GM18870 (cell line): Measurements from ENCODE around the gene INHBE.
"Not testable (repeated sequence)": the region's sequence is repeated elsewhere in the genome, so short reads cannot be mapped to it uniquely, and the experiment has no call there.

ENCODE experiments used
- ATAC-seq: cut with Tn5 transposase; IDR thresholded peaks from one replicate; pipeline ENCODE4 v1.9.1; 2021; ENCODE audit warnings: moderate library complexity; ENCODE audit not compliant: unreplicated experiment

INHBE gene

DNA sequence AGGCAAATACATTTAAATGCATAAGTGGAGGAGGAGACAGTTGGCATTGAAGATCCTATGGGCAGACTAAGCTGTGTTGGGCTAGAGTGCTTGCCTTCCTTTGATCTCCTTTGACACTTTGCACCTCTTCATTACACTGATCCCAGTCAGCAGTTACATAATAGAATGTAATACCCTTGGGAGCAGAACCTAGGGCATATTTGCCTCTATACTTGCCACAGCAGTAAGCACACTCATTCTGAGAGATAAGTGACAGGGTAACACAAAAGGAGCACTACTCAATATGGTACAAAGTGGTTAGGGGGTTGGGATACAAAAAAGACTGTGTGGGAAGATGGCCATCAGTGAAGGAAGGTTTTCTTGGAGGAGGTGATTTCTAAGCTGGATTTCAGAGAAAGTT is 41.7 kb downstream of the INHBE start:
- ATAC-seq = no peak

DNA sequence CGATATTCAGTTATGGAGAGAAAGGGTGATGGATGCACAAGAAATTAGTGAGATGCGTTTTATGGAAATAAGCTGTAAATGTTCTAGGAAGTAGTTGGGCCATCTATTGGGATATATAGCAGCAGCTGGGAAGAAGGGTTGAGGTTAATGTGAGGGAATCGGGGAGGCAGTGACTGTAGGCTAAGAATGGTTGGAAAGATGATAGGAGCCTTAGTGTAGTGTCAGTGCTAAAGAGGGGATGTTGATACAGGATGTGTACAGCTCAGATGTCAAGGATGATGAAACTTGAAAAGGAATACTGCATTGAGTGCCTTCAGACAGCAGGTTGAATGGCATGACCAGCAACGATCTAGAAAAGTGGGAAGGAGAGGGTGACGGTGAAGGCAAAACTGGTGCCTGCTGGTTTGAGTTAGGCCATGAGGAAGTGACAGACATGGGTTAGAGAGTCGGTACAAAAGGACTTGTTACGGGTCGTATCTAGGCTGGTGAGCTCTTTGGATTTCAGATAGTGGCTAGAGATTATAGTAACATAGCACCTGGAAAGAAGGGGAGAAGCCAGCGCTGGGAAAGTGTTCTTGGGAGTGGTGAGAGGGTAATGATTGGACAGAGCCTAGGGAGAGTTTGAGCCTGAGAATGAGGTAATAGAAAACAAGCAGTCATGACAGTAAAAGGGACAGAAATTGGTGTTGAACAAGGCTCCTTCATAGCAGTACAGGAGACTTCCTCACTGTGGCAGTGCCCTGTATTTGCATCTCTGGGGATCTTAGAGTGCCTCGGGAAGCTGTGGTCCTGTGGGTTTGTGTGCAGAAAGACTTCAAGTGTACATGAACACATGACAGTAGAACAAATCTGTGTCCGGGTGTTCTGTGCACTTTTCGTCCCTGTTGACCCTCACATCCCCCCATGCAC is 42.4 kb downstream of the INHBE start:
- no peak for ATAC-seq

DNA sequence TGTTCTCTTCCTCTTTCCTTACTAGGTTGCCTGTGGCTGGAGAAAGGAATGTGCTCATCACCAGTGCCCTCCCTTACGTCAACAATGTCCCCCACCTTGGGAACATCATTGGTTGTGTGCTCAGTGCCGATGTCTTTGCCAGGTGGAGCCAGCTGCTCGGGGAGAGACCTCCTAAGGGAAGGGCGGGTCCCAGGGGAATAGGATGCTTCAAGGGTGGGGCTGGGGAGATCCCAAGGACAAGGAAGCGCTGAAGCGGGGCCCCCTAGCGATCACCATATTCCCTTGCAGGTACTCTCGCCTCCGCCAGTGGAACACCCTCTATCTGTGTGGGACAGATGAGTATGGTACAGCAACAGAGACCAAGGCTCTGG is 43.0 kb downstream of the INHBE start:
- ATAC-seq = no peak

DNA sequence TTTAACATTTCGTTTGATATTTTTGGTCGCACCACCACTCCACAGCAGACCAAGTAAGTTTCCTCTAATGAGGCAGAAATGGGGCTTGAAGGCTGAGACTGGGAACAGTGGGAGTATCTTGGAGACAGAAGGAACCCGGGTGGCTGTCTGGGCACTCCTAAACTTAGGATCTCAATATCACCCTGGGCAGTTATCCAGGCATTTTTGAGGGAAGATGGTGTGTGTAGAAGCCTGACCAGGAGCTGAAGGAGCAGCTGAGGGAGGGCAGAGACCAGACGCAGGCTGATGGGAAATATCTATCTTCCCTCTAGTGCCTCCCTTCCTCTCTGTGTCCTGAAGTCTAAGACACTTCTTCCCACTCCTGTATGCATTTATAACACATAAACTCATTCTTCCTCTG is 43.5 kb downstream of the INHBE start:
- ATAC-seq = no peak

DNA sequence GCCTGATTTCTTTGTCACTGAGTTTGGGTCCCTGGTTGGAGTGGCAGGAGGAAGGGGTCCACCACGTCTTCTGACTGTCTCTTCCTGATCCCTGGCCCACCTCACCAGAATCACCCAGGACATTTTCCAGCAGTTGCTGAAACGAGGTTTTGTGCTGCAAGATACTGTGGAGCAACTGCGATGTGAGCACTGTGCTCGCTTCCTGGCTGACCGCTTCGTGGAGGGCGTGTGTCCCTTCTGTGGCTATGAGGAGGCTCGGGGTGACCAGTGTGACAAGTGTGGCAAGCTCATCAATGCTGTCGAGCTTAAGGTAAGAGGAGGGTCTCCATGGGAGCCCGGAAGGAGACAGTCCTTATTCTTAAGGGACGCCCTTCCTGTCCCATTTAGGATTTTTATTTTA is 45.1 kb downstream of the INHBE start:
- ATAC-seq = no peak

DNA sequence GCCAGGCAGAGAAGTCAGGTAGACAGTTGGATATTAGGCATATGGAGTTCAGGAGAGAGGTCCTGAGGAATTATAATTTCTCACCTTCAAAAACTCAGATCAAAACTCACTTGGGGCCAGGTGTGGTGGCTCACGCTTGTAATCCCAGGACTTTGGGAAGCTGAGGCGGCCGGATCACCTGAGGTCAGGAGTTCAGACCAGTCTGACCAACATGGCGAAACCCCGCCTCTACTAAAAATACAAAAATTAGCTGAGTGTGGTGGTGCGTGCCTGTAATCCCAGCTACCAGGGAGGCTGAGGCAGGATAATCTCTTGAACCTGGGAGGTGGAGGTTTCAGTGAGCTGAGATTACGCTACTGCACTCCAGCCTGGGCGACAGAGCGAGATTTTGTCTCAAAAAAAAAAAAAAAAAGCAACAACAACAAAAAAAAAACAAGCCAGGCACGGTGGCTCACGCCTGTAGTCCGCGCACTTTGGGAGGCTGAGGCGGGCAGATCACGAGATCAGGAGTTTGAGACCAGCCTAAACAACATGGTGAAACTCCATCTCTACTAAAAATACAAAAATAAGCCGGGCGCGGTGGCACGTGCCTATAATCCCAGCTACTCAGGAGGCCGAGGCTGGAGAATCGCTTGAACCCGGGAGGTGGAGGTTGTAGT is 47.3 kb downstream of the INHBE start:
- ATAC-seq = not testable (repeated sequence)

DNA sequence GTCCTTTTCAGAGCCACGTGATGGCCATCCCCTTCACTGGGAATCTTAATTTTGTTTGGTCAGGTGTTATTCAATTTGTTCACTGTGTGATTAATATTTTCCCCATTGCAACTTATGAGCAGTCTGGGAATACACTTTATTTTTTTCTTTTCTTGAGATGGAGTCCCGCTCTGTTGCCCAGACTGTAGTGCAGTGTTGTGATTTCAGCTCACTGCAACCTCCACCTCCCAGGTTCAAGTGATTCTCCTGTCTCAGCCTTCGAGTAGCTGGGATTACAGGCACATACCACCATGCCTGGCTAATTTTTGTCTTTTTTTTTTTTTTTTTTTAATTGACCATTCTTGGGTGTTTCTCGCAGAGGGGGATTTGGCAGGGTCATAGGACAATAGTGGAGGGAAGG is 51.4 kb downstream of the INHBE start:
- ATAC-seq = not testable (repeated sequence)
